NCI-H2081 (cell line): ENCODE results near the gene ZCCHC14.

Experiments used
- DNase-seq, 2 experiments: peaks; one replicate each; lab custom pipeline; 2025; lab: John Stamatoyannopoulos, UW

Gene ZCCHC14

DNA sequence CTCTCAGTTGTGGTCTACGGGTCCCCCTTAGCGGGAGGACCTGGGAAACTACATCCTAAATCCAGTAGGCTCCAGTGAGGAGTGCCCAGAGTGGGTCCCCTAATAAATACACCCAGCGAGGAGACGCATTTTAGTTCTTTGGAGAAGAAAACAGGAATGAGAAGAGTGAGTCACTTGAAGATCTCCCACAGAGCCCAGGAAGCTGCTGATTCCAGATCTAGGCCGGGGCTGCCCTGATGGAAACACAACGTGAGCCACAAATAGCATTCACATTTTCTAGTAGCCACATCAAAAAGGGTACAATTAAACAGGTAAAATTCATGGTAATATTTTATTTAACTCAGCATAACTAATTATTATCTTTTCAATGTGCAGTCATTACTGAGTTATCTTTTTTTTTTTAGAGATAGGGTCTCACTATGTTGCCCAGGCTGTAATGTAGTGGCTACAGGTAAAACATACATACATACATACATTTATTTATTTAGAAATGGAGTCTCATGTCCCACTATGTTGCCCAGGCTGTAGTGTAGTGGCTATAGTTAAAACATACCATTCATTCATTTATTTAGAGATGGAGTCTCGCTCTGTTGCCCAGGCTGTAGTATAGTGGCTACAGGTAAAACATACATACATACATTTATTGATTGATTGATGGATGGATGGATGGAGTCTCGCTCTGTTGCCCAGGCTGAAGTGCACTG, 130.8 kb downstream of the ZCCHC14 start:
- no peak for DNase-seq

DNA sequence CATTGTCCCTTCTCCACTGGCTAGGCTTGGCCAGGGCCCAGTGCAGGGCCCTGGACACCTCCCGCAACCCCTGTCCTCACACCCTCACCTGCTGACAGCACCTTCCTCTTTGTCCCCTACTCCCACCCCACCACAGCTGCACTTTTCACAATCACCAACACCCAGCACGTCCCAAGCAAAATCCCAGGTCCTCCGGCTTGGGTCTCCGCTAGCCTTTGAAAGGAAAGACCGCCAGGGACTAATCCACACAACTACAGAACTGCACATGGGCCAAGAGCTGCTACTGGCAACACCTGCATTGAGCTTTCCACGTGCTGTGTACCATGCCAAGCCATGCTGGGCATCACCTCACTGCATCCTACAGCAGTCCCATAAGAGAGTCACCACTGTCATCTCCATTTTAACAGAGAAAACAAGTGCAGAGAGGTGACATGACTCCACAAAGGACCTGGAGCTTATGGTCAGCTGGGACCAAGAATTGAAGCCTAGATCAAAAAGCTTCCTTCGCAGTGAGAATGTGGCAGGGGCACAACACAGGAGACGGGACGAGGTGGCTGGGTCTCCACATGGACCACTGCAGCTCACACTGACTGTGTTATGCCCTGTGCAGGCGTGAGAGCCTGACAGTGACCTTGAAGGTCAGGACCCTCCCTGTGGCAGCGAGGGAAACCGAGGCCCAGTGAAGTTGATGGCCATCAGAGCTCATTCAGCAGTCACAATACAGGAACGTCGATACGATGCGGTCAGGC, 131.8 kb downstream of the ZCCHC14 start:
- no peak for DNase-seq

DNA sequence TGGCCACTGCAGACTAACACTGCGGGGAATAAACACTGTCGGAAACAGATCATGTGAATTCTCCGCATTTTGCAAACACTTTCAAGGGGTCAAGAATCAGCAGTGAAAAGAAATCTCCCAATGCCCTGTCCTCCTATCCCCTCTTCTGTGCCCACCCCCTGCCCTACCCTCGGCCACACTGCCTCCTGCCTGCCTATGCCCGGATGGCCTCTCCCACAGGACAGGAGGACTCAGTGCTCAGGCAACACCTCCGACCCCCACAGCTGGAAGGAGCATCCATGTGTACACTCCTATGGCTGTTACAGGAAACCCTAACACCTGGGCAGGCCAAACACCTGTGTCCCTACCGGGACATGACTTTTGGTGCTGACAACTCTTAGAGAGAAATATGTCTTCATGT, 133.7 kb downstream of the ZCCHC14 start:
- no peak for DNase-seq

DNA sequence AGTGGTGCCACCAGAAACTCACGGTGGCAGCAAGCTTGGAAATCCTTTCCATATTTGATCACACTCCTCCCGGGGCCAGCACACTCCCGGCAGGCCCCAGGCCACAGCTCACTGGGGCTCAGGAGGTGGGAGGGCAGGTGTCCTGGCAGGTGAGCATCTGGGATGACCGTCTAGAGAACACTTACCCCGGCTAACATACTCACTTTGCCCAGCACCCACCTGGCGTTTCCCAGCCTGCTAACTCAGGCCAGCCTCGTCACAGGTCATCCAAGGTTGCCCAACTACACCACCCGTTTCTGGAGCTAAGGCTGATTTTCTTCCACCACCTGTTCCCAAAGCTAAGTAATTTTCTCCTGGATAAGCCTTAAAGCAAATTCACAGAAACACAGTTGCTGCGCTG, 134.1 kb downstream of the ZCCHC14 start:
- no peak for DNase-seq

DNA sequence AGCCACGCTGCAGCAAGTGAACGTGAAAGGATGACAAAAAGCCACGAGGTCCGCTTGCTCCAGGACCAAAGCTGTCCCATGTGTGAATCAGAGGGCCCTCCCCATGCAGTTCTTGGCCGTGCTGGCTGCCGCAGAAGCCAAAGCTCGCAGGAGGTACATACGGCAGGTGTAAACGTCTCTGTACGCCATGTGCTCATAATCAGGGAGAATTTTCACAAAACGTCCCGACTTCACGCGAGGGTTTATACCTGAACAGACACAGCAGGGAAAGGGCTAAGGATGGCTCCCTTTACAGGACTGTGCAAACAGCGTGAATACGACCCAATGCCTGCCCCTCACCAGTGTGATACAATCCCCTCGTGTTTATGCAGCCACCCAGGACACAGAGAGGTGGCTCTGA, 134.6 kb downstream of the ZCCHC14 start:
- no peak for DNase-seq

DNA sequence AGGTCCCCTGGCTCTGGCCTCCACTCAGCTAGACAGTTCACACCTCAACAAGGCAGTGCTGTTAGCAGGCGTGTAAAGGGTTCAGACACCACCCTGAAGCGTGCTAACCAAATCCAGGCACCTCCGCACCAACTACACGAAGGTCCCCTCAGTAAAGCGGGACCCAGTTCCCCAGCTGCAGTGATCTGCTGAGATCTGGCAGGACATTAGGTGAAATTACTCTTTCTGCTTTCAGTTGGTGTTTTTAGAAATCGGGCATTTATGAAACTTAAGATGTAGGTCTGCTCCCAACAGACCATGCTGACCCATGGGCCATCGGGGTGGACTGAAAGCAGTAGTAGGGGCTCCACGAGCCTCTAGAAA, 136.4 kb downstream of the ZCCHC14 start:
- no peak for DNase-seq
